ENCODE data around the gene EFHD1.

Gene EFHD1

GRCh38 chr2:232600053-232600773 lies 33.2 kb upstream of the EFHD1 start:
- no peak for DNase-seq (ENCODE audit: low read depth)
- TF ChIP-seq MAX (IDR thresholded peaks at IDR 0.05; ENCODE audit: low read depth, low read length) (no peak), POLR2A (IDR thresholded peaks at IDR 0.05; ENCODE audit: extremely low read depth, insufficient read length) (no peak)
- H3K4me3 ChIP-seq (ENCODE audit: low read depth, low read length): no peak overlapping the region

GRCh38 chr2:232603283-232603682 lies 30.1 kb upstream of the EFHD1 start:
- no peak overlapping the region for H3K4me3 ChIP-seq (ENCODE audit: low read depth, low read length)
- no peak for TF ChIP-seq MAX (IDR thresholded peaks at IDR 0.05; ENCODE audit: low read depth, low read length)
- TF ChIP-seq POLR2A (IDR thresholded peaks at IDR 0.05; ENCODE audit: extremely low read depth, insufficient read length): no peak
- no peak for TF ChIP-seq CTCF (IDR thresholded peaks at IDR 0.05; ENCODE audit: low read depth, low read length)
- TF ChIP-seq MYC (IDR thresholded peaks at IDR 0.05; ENCODE audit: low read depth, low read length): no peak
- DNase-seq (ENCODE audit: low read depth): no peak

- TF ChIP-seq MYC (IDR thresholded peaks at IDR 0.05; ENCODE audit: low read depth, low read length) (no peak), POLR2A (IDR thresholded peaks at IDR 0.05; ENCODE audit: extremely low read depth, insufficient read length) (no peak), CTCF (IDR thresholded peaks at IDR 0.05; ENCODE audit: low read depth, low read length) (no peak), MAX (IDR thresholded peaks at IDR 0.05; ENCODE audit: low read depth, low read length) (no peak)
- H3K4me3 ChIP-seq (ENCODE audit: low read depth, low read length): no peak overlapping the region
- no peak for DNase-seq (ENCODE audit: low read depth)
These were observed 28.9 kb upstream of the EFHD1 start for GRCh38 chr2:232604535-232604934.

GRCh38 chr2:232607011-232607410 lies 26.4 kb upstream of the EFHD1 start:
- no peak for TF ChIP-seq MAX (IDR thresholded peaks at IDR 0.05; ENCODE audit: low read depth, low read length)
- TF ChIP-seq MYC (IDR thresholded peaks at IDR 0.05; ENCODE audit: low read depth, low read length): no peak
- no peak for TF ChIP-seq POLR2A (IDR thresholded peaks at IDR 0.05; ENCODE audit: extremely low read depth, insufficient read length)
- no peak for TF ChIP-seq CTCF (IDR thresholded peaks at IDR 0.05; ENCODE audit: low read depth, low read length)
- no peak overlapping the region for H3K4me3 ChIP-seq (ENCODE audit: low read depth, low read length)
- no peak for DNase-seq (ENCODE audit: low read depth)

GRCh38 chr2:232609607-232610006 lies 23.8 kb upstream of the EFHD1 start:
- DNase-seq (ENCODE audit: low read depth): no peak
- no peak overlapping the region for H3K4me3 ChIP-seq (ENCODE audit: low read depth, low read length)
- no peak for TF ChIP-seq CTCF (IDR thresholded peaks at IDR 0.05; ENCODE audit: low read depth, low read length)

- DNase-seq (ENCODE audit: low read depth): no peak
- no peak for TF ChIP-seq MAX (IDR thresholded peaks at IDR 0.05; ENCODE audit: low read depth, low read length)
- TF ChIP-seq MYC (IDR thresholded peaks at IDR 0.05; ENCODE audit: low read depth, low read length): no peak
- no peak for TF ChIP-seq POLR2A (IDR thresholded peaks at IDR 0.05; ENCODE audit: extremely low read depth, insufficient read length)
- no peak for TF ChIP-seq CTCF (IDR thresholded peaks at IDR 0.05; ENCODE audit: low read depth, low read length)
- H3K4me3 ChIP-seq (ENCODE audit: low read depth, low read length): no peak overlapping the region
These were observed 23.3 kb upstream of the EFHD1 start for GRCh38 chr2:232610081-232610480.
